CD4-positive, alpha-beta T cell treated with Interleukin-1 beta for 1 hour (primary cell): ENCODE results near the gene CBFB.
A peak's percentile ranks its signal among the peaks of the same experiment; 100 is the strongest.

Experiments
- DNase-seq, 2 donors: peaks; one replicate each; pipeline ENCODE4 v3.0.0-alpha.2; 2020 to 2022

The CBFB gene

GRCh38 chr16:67144943-67145342 is 116.0 kb downstream of the CBFB start:
- no peak for DNase-seq

GRCh38 chr16:67145746-67146145 is 116.8 kb downstream of the CBFB start:
- DNase-seq = no peak

GRCh38 chr16:67146523-67147357 is 117.8 kb downstream of the CBFB start:
- no peak for DNase-seq

- DNase-seq = no peak
Measured at GRCh38 chr16:67147437-67148140, 118.6 kb downstream of the CBFB start.

- no peak for DNase-seq
Measured at GRCh38 chr16:67148221-67148620, 119.3 kb downstream of the CBFB start.

- DNase-seq = no peak
Measured at GRCh38 chr16:67148656-67149275, 119.8 kb downstream of the CBFB start.

- DNase-seq = no peak
Measured at GRCh38 chr16:67149276-67150046, 120.5 kb downstream of the CBFB start.

GRCh38 chr16:67150047-67150832 is 121.3 kb downstream of the CBFB start:
- DNase-seq = peak; percentile 31 to 40
